Measurements from ENCODE around the gene QRICH2. TPM values are rescaled to one million over a fixed set of nuclear protein-coding genes. Genes with fewer than 3 reads are reported as not detected.
"Not testable (repeated sequence)": the region's sequence is repeated elsewhere in the genome, so short reads cannot be mapped to it uniquely, and the experiment has no call there.

QRICH2 gene
- total RNA-seq, 2 experiments from 2014 or later = 0.87 to 1.6 TPM

DNA sequence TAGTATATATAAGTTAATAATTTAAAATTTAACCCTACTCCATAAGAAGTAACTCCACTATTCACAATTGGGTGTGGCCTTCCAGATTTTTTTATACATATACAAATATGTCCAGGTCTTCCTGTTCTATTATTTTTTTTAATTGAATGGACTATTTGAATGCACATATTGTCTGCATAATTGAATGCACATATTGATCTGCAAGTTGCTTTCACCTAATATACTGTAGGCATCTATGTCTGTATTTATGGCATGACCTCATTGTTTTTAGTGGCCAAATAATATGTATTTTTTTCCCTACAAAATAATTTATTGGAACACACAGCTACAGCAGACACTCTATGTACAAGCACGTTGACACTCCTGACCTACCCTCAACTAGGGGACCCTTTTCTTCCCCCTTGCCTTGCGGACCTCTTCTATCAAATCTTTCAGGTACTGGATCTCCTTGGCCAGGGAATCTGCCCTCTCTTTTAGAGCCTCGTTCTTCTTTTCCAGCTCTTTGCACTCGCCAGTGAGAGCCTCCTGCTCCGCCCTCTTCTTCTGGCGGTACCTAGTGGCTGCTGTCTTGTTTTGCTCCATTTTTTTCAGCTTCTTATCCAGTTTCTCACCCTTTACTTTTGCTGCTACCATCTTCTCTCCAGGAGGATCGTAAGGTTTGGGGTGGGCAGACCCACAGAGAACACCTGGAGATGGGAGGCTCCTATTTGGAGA lies 82.5 kb downstream of the QRICH2 start:
- not testable (repeated sequence) for DNase-seq, H3K27me3 Mint-ChIP-seq, H3K9me3 Mint-ChIP-seq, H3K4me3 Mint-ChIP-seq, H3K27ac Mint-ChIP-seq
- peaks cover 22% of the 10 kb centered on the region for H3K36me3 Mint-ChIP-seq
- peaks cover 26% of the 10 kb centered on the region for H3K4me1 Mint-ChIP-seq

Other genes starting within 250 kb of the QRICH2 start
- gene SRP68, start 235.8 kb downstream of the QRICH2 start, total RNA-seq = 100 to 1,000 TPM; 140 to 141 TPM
- 1 to 10 TPM; 2.5 to 2.7 TPM for gene GALR2, start 233.5 kb downstream of the QRICH2 start, total RNA-seq
- gene ZACN, start 229.1 kb downstream of the QRICH2 start, total RNA-seq = 1 to 10 TPM; 3.7 TPM
- 10 to 100 TPM; 81.2 to 88.1 TPM for gene EXOC7, start 204.5 kb downstream of the QRICH2 start, total RNA-seq
- 1 to 10 TPM; 7.5 to 7.8 TPM for gene FOXJ1, start 167.0 kb downstream of the QRICH2 start, total RNA-seq
- gene RNF157, start 67.8 kb downstream of the QRICH2 start, total RNA-seq = 10 to 100 TPM; 30.4 to 34.7 TPM
- 100 to 1,000 TPM; 262 to 268 TPM for gene UBALD2, start 42.9 kb downstream of the QRICH2 start, total RNA-seq
- 10 to 100 TPM; 30.9 to 31.3 TPM for gene PRPSAP1, start 45.6 kb upstream of the QRICH2 start, total RNA-seq
- gene SPHK1, start 76.3 kb upstream of the QRICH2 start, total RNA-seq = 10 to 100 TPM; 10.9 to 12.0 TPM
- gene UBE2O, start 144.9 kb upstream of the QRICH2 start, total RNA-seq = 10 to 100 TPM; 37.7 to 38.4 TPM
- under 1 TPM in 1 of 2 experiments, not detected in 1; 0.36 TPM for gene AANAT, start 159.3 kb upstream of the QRICH2 start, total RNA-seq
- 10 to 100 TPM; 20.7 to 22.2 TPM for gene RHBDF2, start 193.1 kb upstream of the QRICH2 start, total RNA-seq
- gene CYGB, start 229.4 kb upstream of the QRICH2 start, total RNA-seq = under 1 TPM; 0.33 to 0.62 TPM
- under 1 TPM; 0.36 to 0.66 TPM for gene PRCD, start 231.8 kb upstream of the QRICH2 start, total RNA-seq

All from activated naive CD8-positive, alpha-beta T cell treated with anti-CD3 and anti-CD28 coated beads for 36 hours (primary cell).